ENCODE results near the gene LGR4.
A peak's percentile ranks its signal among the peaks of the same experiment; 100 is the strongest.

LGR4 gene

DNA sequence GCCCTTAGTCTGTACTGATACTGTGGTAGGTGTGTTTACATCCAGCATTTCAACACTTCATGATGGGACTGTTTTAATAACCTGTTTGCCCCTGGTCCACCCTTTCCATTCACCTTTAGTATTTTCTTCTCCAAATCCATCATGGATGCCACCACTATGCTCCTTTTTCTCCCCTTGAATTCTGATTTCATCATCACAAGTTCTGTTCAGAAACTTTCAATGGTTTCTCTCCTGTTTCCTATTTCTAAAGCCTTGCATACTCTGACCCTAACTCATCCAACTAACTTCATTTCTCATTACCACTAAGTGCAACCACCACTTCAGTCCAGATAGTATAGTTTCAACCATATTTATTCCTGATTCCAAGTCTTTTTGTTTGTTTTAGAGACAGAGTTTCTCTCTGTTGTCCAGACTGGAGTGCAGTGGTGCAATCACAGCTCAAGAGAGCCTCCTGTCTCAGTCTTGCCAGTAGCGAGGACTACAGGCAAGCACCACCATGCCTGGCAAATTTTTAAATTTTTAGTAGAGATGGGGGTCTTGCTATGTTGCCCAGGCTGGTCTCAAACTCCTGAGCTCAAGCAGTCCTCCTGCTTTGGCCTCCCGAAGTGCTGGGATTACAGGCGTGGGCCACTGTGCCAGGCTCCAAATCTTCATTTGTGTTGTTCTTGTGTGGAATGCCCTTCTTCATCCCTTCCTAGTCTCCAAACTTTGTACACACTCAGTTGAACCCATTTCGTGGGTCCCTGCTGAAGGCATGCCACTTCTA, 35.1 kb upstream of the LGR4 start:
- TF ChIP-seq, protein P1, sequence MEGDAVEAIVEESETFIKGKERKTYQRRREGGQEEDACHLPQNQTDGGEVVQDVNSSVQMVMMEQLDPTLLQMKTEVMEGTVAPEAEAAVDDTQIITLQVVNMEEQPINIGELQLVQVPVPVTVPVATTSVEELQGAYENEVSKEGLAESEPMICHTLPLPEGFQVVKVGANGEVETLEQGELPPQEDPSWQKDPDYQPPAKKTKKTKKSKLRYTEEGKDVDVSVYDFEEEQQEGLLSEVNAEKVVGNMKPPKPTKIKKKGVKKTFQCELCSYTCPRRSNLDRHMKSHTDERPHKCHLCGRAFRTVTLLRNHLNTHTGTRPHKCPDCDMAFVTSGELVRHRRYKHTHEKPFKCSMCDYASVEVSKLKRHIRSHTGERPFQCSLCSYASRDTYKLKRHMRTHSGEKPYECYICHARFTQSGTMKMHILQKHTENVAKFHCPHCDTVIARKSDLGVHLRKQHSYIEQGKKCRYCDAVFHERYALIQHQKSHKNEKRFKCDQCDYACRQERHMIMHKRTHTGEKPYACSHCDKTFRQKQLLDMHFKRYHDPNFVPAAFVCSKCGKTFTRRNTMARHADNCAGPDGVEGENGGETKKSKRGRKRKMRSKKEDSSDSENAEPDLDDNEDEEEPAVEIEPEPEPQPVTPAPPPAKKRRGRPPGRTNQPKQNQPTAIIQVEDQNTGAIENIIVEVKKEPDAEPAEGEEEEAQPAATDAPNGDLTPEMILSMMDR (IDR thresholded peaks at IDR 0.05): no peak

DNA sequence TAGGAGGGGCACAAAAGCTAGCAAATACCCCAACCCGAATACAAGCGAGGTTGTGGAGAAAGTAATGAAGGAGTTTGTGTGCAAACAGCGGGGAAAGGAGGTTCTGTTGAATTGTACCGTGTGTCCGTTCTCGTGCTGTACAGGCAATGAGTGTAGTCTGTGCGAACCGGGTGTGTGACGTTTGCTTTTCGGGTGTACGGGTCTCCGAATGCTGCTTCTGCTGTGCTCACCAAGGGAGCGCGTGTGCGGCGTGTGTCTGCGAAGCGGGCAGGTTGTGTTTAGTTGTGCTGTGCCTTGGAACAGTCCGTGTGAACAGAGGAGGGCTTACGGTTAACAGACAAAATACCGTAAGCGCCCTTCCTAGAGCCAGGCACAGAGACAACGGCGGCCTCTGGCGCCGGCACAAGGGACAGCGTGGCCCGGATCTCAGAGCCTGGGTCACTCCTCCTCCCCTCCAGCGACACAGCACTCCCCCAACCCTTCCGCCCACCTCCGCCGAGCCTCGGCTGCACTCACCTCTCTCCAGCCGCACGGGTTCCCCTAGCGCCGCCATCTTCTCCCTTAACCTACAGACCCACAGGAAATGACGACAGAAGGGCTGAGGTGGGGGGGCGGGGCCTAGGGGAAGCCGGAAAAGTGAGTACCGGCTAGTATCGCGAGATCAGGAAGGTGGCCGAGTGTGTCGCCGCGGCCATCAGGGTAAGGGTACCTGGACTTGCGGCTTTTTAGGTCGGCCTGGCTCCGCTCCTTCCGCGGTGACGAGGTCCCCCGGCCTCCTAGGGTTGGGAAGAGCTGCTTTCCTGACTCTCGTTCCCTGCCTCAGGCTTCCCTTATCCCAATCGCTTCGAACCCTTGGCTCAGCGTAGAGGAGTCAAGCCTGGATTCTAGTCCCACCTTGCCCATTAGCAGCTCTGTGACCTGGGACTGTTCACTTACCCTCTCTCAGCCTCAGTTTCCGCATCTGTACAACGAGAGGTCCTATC, 33.9 kb upstream of the LGR4 start, which contains the start of gene LIN7C:
TSS of gene LIN7C (minus strand) at position 570 of the 983 bp plus-strand sequence. CDS start at position 553, 17 bp downstream.
- TF ChIP-seq, protein P1 (IDR thresholded peaks at IDR 0.05): no peak

DNA sequence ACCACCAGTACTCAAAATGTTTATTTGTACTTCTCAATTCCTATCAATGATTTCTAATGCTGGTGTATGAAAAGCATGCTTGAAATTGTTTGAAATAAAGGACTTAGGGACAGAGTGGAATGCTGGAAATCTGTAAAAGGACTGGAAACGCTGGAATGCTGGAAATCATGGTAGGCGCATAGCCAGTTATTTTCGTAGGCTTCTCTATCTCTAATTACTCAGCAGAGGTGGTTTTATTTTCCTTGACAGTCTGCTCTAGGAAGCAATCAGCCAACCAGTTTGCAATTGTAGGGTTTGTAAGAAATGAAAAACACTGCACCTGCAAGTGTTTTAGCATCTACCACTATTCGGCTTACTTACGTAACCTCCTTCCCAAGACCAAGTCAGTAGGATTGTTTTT, 33.2 kb upstream of the LGR4 start:
- TF ChIP-seq, protein P1 (IDR thresholded peaks at IDR 0.05): no peak

DNA sequence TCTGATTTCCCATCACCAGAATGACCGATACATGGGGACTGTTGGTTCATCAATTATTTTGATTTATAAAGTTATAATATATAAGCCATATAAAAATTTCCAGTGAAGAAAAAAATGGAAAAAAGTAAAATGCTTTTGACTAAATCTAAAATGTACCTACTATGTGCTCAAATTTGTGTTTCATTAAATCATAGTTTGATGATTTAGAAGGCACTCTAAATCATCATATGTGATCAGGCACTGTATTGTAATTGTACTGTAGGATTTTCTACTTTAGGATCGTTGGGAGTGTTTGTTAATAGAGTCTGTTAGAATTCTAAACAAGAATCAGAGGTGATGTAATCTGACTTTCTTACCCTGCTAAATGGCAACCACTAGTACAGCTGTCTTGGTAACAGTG, 31.6 kb upstream of the LGR4 start:
- TF ChIP-seq, protein P1 (IDR thresholded peaks at IDR 0.05): no peak

DNA sequence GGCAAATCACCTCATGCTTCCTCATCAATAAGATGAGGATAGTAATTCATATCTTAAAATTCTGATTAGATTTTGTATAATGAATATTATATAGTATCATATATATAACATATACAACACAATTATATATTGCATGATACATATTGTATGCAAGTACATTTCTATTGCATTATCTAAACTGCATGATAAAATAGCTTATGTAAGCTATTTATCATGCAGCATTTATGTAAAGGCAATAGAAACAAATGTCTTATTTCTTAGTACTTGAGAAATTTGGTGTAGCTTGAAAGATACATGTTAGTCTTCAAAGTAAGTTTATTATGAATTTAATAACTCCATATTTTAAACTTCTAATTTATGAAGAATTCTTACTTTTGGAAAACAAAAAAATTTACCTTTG, 28.5 kb upstream of the LGR4 start:
- TF ChIP-seq, protein P1 (IDR thresholded peaks at IDR 0.05): no peak

DNA sequence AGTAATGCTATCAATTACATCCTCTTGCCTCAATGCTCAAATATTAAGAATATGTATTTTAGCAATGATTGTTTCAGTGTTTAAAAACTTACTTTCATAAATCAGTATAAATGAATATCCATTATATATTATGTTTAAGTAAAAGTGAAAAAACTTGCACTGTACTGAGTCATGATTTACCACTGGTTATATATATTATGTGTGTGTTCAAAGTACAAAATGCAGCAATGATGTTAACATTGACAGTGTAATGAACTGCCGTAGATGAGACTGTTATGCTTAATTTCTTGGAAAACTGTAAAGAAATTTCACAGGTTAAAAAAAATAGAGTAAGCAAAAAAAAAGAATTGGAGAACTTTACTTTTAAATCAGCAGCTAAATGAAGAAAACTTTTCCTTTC, 25.3 kb upstream of the LGR4 start:
- TF ChIP-seq, protein P1 (IDR thresholded peaks at IDR 0.05): no peak

DNA sequence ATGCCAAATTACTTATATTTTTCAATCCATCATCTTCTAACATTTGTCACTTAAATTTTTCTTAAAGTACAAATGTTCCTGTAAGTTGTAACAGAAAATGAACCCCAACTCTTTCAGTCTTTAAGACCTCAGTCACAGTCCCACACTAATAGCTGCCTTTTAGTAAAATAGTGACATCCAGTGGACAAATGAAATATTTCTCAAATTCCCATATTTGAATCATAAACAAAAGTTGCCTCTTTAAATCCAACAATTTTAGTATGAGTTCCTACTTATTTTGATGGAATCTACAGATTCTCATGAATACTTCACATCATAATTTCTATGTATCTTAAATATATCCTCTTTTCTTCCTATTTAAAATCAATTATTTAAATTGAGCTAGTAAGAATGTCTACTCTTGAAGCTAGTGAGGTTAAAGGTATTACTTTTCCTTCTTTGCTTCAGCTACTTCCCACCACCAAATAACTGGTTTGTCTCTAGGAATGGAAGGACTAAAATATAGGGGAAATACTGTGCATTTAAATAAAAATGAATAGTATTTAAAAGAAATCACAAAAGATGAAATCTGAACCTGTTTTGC, 24.8 kb upstream of the LGR4 start:
- TF ChIP-seq, protein P1 (IDR thresholded peaks at IDR 0.05): peak; percentile 68

All from LNCAP (cell line).